HL-60 (cell line): Measurements from ENCODE around the gene JAKMIP1.

Experiments used
- DNase-seq, 2 experiments: peaks; one replicate each; pipeline ENCODE4 v3.0.0-alpha.2; 2010 to 2020; ENCODE audit warnings: low read depth in 1 of 2, low spot score in 1 of 2
- H3K27ac ChIP-seq: fragments of 250-450 bp; sonication (Bioruptor Pico); replicated peaks from 2 replicates; pipeline ENCODE4 v1.5.1; 2020; ENCODE audit warnings: mild to moderate bottlenecking, moderate library complexity
- H3K27me3 ChIP-seq: fragments of 250-450 bp; sonication (Bioruptor Pico); 2 replicates; pipeline ENCODE4 v1.5.1; 2021; ENCODE audit warnings: mild to moderate bottlenecking, moderate library complexity; ENCODE audit not compliant: insufficient read depth, poor library complexity, severe bottlenecking
- H3K4me3 ChIP-seq: replicated peaks from 2 replicates; pipeline ENCODE4 v1.5.1; 2011; ENCODE audit warnings: mild to moderate bottlenecking, control low read depth, low read length; ENCODE audit not compliant: insufficient read depth
- CTCF ChIP-seq: IDR thresholded peaks from one replicate; pipeline ENCODE4 v1.5.1; 2011; ENCODE audit warnings: low read length, control low read depth, inconsistent platforms; ENCODE audit not compliant: insufficient read depth
- GABPA ChIP-seq: IDR thresholded peaks from 2 replicates; pipeline ENCODE4 v1.6.1; 2012; ENCODE audit warnings: low read depth
- POLR2AphosphoS5 ChIP-seq: IDR thresholded peaks from 2 replicates; pipeline ENCODE4 v1.6.1; 2012; ENCODE audit warnings: low read depth
- REST ChIP-seq: IDR thresholded peaks from 2 replicates; pipeline ENCODE4 v1.6.1; 2012; ENCODE audit warnings: low read depth; ENCODE audit not compliant: insufficient replicate concordance
- SPI1 ChIP-seq: IDR thresholded peaks from 2 replicates; pipeline ENCODE4 v1.6.1; 2012; ENCODE audit warnings: low read depth, mild to moderate bottlenecking, borderline replicate concordance

Gene JAKMIP1

GRCh38 chr4:6018331-6018730 lies 182.0 kb downstream of the JAKMIP1 start, which contains the start of gene C4orf50:
Gene C4orf50, minus strand, starts transcription at chr4:6018431.
- Histone ChIP-seq H3K27ac (no peak within 1 kb of the TSS), H3K4me3 (no peak within 1 kb of the TSS), H3K27me3 (no peaks in the 10 kb centered on the region)
- no peak for TF ChIP-seq GABPA
- no peak for TF ChIP-seq REST
- no peak for TF ChIP-seq POLR2AphosphoS5
- no peak for TF ChIP-seq CTCF
- TF ChIP-seq SPI1: no peak
- DNase-seq: no peak

- TF ChIP-seq POLR2AphosphoS5 (no peak), GABPA (no peak), SPI1 (no peak), CTCF (no peak), REST (no peak)
- DNase-seq: no peak
- H3K4me3 ChIP-seq: no peak overlapping the region
- H3K27ac ChIP-seq: no peak overlapping the region
- H3K27me3 ChIP-seq: no peaks in the 10 kb centered on the region
Measured at GRCh38 chr4:6017800-6018199, 182.5 kb downstream of the JAKMIP1 start.

- TF ChIP-seq CTCF (no peak), SPI1 (no peak), GABPA (no peak), REST (no peak), POLR2AphosphoS5 (no peak)
Measured at GRCh38 chr4:6017030-6017429, 183.3 kb downstream of the JAKMIP1 start.

More at GRCh38 chr4:6017030-6017429, 183.3 kb downstream of the JAKMIP1 start:
- no peak overlapping the region for H3K4me3 ChIP-seq
- no peaks in the 10 kb centered on the region for H3K27me3 ChIP-seq
- DNase-seq: no peak
- no peak overlapping the region for H3K27ac ChIP-seq
